Measurements from ENCODE around the gene PLRG1.
A peak's percentile ranks its signal among the peaks of the same experiment; 100 is the strongest.

PLRG1 gene

DNA sequence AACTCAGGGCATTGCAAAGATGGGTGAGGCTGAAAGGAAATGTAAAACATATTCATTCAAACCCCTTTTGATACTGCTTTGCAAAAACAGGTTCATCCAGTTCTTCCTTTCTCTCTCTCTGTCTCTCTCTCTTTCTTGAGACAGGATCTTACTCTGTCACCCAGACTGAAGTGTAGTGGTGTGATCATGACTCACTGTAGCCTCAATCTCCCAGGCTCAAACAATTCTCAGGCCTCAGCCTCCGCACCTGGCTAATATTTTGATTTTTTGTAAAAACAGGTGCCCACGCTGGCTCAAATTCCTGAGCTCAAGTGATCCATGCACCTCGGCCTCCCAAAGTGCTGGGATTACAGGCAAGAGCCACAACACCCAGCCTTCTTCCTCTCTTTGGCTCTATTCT lies 43.0 kb downstream of the PLRG1 start:
- DNase-seq (ENCODE audit: low read depth): no peak
- TF ChIP-seq CTCF (IDR thresholded peaks at IDR 0.05; ENCODE audit: low read depth, low read length, missing control alignments): no peak

GRCh38 chr4:154506253-154506652 lies 43.9 kb downstream of the PLRG1 start:
- H3K4me3 ChIP-seq (ENCODE audit: low read depth, low read length): no peak overlapping the region
- peak; percentile 36 for TF ChIP-seq CTCF (IDR thresholded peaks at IDR 0.05; ENCODE audit: low read depth, low read length, missing control alignments)
- no peak for DNase-seq (ENCODE audit: low read depth)

More for the DNA sequence above, 43.0 kb downstream of the PLRG1 start:
- H3K4me3 ChIP-seq (ENCODE audit: low read depth, low read length): no peak overlapping the region

- H3K4me3 ChIP-seq (ENCODE audit: low read depth, low read length): no peak overlapping the region
- no peak for DNase-seq (ENCODE audit: low read depth)
- peak; percentile 47 for TF ChIP-seq CTCF (IDR thresholded peaks at IDR 0.05; ENCODE audit: low read depth, low read length, missing control alignments)
These were observed 46.6 kb downstream of the PLRG1 start for GRCh38 chr4:154503598-154503997.

DNA sequence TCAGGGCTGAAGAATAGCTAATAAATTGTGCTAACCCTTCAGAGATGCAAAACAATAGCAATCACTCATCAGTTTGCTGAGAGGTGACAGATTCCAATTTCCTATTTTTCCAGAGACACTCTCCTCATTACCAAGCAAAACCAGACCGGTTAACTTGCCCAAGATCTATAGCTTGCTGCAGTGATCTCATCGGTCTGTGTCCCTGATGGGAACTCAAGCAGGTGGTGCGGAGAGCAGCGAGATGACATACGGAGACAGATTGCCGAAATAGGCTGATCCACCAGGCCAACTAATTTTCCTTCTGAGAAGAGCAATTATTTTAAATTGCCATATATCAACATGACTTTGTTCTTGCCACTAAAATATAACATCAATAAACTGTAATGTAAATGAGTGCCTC lies 48.1 kb downstream of the PLRG1 start:
- DNase-seq (ENCODE audit: low read depth): no peak
- no peak overlapping the region for H3K4me3 ChIP-seq (ENCODE audit: low read depth, low read length)
- no peak for TF ChIP-seq CTCF (IDR thresholded peaks at IDR 0.05; ENCODE audit: low read depth, low read length, missing control alignments)

- no peak for DNase-seq (ENCODE audit: low read depth)
- no peak for TF ChIP-seq CTCF (IDR thresholded peaks at IDR 0.05; ENCODE audit: low read depth, low read length, missing control alignments)
- H3K4me3 ChIP-seq (ENCODE audit: low read depth, low read length): no peak overlapping the region
These were observed 52.3 kb downstream of the PLRG1 start for GRCh38 chr4:154497889-154498288.

GRCh38 chr4:154495867-154496266 lies 54.3 kb downstream of the PLRG1 start:
- no peak overlapping the region for H3K4me3 ChIP-seq (ENCODE audit: low read depth, low read length)
- no peak for DNase-seq (ENCODE audit: low read depth)
- no peak for TF ChIP-seq CTCF (IDR thresholded peaks at IDR 0.05; ENCODE audit: low read depth, low read length, missing control alignments)

- no peak for TF ChIP-seq CTCF (IDR thresholded peaks at IDR 0.05; ENCODE audit: low read depth, low read length, missing control alignments)
- DNase-seq (ENCODE audit: low read depth): no peak
- no peak overlapping the region for H3K4me3 ChIP-seq (ENCODE audit: low read depth, low read length)
These were observed 57.9 kb downstream of the PLRG1 start for GRCh38 chr4:154492288-154492687.
